NB4 (cell line): Measurements from ENCODE around the gene TRAM2.

Source experiments
- MYC ChIP-seq: IDR thresholded peaks from 2 replicates; pipeline ENCODE4 v1.6.1; 2011; ENCODE audit warnings: low read depth, low read length
- POLR2A ChIP-seq: IDR thresholded peaks from 2 replicates; pipeline ENCODE4 v1.6.1; 2011; ENCODE audit warnings: mild to moderate bottlenecking; ENCODE audit not compliant: insufficient read length; ENCODE audit errors: extremely low read depth
- TF ChIP-seq, protein P1 (sequence below): IDR thresholded peaks from one replicate; pipeline ENCODE4 v1.5.1; 2012; ENCODE audit warnings: low read depth, low read length
- TF ChIP-seq, protein P2 (sequence below): IDR thresholded peaks from 2 replicates; pipeline ENCODE4 v1.6.1; 2011; ENCODE audit warnings: low read depth, low read length

DNA sequence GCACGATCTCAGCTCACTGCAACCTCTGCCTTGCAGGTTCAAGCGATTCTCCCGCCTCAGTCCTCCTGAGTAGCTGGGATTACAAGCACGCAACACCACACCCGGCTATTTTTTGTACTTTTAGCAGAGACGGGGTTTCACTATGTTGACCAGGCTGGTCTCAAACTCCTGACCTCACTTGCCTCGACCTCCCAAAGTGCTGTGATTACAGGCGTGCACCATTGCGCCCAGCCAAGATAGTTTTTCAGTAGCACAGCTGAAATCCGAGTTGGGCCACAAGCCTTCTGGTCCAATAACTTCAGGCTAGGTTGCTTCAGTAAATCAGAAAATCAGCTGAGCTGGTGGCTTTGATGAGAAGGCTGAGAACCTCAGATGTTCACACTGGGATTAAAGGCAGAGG, 65.7 kb downstream of the TRAM2 start:
- TF ChIP-seq, protein P1, sequence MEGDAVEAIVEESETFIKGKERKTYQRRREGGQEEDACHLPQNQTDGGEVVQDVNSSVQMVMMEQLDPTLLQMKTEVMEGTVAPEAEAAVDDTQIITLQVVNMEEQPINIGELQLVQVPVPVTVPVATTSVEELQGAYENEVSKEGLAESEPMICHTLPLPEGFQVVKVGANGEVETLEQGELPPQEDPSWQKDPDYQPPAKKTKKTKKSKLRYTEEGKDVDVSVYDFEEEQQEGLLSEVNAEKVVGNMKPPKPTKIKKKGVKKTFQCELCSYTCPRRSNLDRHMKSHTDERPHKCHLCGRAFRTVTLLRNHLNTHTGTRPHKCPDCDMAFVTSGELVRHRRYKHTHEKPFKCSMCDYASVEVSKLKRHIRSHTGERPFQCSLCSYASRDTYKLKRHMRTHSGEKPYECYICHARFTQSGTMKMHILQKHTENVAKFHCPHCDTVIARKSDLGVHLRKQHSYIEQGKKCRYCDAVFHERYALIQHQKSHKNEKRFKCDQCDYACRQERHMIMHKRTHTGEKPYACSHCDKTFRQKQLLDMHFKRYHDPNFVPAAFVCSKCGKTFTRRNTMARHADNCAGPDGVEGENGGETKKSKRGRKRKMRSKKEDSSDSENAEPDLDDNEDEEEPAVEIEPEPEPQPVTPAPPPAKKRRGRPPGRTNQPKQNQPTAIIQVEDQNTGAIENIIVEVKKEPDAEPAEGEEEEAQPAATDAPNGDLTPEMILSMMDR: no peak
- no peak for TF ChIP-seq POLR2A
- TF ChIP-seq MYC: no peak
- TF ChIP-seq, protein P2, sequence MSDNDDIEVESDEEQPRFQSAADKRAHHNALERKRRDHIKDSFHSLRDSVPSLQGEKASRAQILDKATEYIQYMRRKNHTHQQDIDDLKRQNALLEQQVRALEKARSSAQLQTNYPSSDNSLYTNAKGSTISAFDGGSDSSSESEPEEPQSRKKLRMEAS: no peak
